Measurements from ENCODE around the gene ZNF862. TPM values are rescaled to one million over a fixed set of nuclear protein-coding genes. Genes with fewer than 3 reads are reported as not detected.

ZNF862 gene
- total and polyA plus RNA-seq, 2 donors (not counting 1 experiment from before 2014, with no cell fraction given), result 24.1 to 33.0 TPM

DNA sequence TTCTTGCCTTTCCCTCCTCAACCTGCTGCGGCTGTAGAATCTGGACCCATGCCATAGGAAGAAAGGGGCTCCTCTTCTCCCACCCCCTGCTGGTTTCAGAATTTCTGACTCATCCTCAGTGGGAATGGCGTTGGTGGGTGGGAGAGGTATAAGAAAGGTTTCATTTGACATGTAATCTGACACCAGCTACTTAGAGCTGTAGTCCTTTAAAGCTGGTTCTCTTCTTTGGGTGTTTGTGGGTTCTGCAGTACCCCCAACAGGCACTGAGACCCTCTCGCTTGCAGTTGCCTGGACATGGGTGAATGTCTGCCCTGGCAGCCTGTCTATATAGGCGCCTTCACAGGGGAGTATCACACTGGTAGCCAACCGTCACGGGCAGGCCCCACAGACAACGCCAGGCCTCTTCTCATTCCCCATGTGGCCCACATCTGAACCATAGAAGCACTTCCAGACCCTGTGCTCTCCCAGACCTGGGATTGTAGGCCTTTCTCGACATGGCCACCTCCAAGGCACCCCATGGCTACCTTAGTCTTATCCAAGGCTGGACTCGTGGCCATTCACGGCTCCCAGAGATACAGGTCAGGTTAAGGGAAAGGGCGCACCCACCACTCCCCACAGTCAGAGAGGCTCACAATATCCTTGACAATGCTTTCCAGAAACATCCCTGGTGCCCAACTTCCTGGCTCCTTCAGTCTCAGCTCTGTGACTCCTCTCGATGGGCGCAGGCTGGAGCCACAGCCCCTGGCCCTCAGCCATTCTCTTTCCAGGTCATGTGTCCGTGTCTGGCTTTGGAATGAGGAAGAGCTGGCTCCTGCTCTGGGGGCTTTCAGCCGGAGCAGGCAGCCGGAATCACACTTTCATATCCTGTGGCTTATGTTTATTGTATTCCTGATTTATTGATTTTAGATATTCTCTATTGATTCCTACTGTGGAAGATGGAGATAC is 17.5 kb downstream of the ZNF862 start:
- H3K27me3 Mint-ChIP-seq, result no peaks in the 10 kb centered on the region
- TF ChIP-seq EZH2 (IDR thresholded peaks at IDR 0.05; ENCODE audit: borderline replicate concordance, insufficient read depth, low read depth, low read length, poor library complexity, severe bottlenecking) (no peak), CTCF (IDR thresholded peaks at IDR 0.05) (no peak)
- no peak overlapping the region for H3K27ac ChIP-seq (ENCODE audit: low read length in 2 of 2)
- H3K4me2 ChIP-seq (replicated peaks; ENCODE audit: low read depth, low read length, poor library complexity, severe bottlenecking), result no peak overlapping the region
- peaks cover 0 to 21% of the 10 kb centered on the region in 2 experiments for H3K36me3 ChIP-seq (replicated peaks in 1 of 2; ENCODE audit: control extremely low read depth in 1 of 2, control insufficient read depth in 1 of 2, extremely low read depth in 1 of 2, insufficient read depth in 2 of 2, low read length in 1 of 2)
- no peaks in the 10 kb centered on the region for H3K9me3 Mint-ChIP-seq (ENCODE audit: insufficient read depth)
- H2AFZ ChIP-seq (ENCODE audit: insufficient read depth, low read depth, low read length, poor library complexity, severe bottlenecking), result no peak overlapping the region
- no peaks in the 10 kb centered on the region for H4K20me1 ChIP-seq (ENCODE audit: control insufficient read depth, insufficient read depth, low read length, poor library complexity, severe bottlenecking)
- ChIA-PET POLR2A (interaction anchor here (0.6 kb wide), 1 partner anchor 397 kb away, joined by 3 read pairs; no protein-coding TSS in a partner anchor), CTCF (no interaction called here)
- no peaks in the 10 kb centered on the region for H3K9me3 ChIP-seq (ENCODE audit: control extremely low read depth in 1 of 3, control insufficient read depth in 2 of 3, insufficient read depth in 1 of 3, low read length in 2 of 3)
- 96% methylated on average over 9 of the region's 16 CpGs for WGBS (ENCODE audit: insufficient coverage)
- ATAC-seq (ENCODE audit: low read depth) (no peak), DNase-seq (no peak)
- intact Hi-C loops (cut with micrococcal nuclease), result no loop called here
- H3K4me1 ChIP-seq (ENCODE audit: control insufficient read depth in 2 of 2, insufficient read depth in 2 of 2, low read length in 2 of 2), result no peaks in the 10 kb centered on the region
- H3K4me1 Mint-ChIP-seq, result no peaks in the 10 kb centered on the region
- no peaks in the 10 kb centered on the region for H3K79me2 ChIP-seq (ENCODE audit: control insufficient read depth, insufficient read depth, low read length)
- H3K27ac Mint-ChIP-seq, result no peak overlapping the region
- no peaks in the 10 kb centered on the region for H3K27me3 ChIP-seq (replicated peaks in 1 of 4; ENCODE audit: control extremely low read depth in 1 of 4, control insufficient read depth in 3 of 4, insufficient read depth in 4 of 4, low read length in 3 of 4)
- no peak overlapping the region for H3K9ac ChIP-seq (ENCODE audit: low read length)
- H3K4me3 ChIP-seq (ENCODE audit: control extremely low read depth in 1 of 5, extremely low read depth in 1 of 5, insufficient read depth in 1 of 5, low read depth in 2 of 5, low read length in 4 of 5), result no peak overlapping the region
- H3K4me3 Mint-ChIP-seq, result no peak overlapping the region

DNA sequence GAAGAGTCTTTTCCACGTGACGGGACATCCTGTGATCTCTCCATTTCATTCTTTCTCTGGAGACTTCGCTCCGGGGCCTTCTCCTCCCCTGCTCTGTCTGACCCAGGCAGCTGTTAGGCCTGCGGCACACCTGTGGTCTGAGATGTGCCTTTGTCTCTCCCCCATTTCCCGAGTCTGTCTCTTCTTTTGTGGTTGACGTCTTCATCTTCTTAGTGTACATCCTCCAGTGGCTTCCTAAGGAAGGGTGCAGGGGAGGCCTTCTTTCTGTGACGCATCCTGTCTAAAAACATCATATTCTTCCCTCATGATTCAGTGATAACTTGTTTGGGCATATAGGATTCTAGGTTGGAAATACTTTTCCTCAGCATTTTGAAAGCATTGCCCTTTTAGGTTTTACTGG is 18.4 kb downstream of the ZNF862 start:
- H3K27ac ChIP-seq (ENCODE audit: low read length in 2 of 2), result no peak overlapping the region
- H3K27ac Mint-ChIP-seq, result no peak overlapping the region
- H2AFZ ChIP-seq (ENCODE audit: insufficient read depth, low read depth, low read length, poor library complexity, severe bottlenecking), result no peak overlapping the region
- no peak overlapping the region for H3K4me3 Mint-ChIP-seq
- TF ChIP-seq EZH2 (IDR thresholded peaks at IDR 0.05; ENCODE audit: borderline replicate concordance, insufficient read depth, low read depth, low read length, poor library complexity, severe bottlenecking) (no peak), CTCF (IDR thresholded peaks at IDR 0.05) (no peak)
- no peak overlapping the region for H3K9ac ChIP-seq (ENCODE audit: low read length)
- WGBS (ENCODE audit: insufficient coverage), result 90% methylated on average over 4 of the region's 8 CpGs
- no peaks in the 10 kb centered on the region for H3K4me1 Mint-ChIP-seq
- no peaks in the 10 kb centered on the region for H3K9me3 ChIP-seq (ENCODE audit: control extremely low read depth in 1 of 3, control insufficient read depth in 2 of 3, insufficient read depth in 1 of 3, low read length in 2 of 3)
- H3K27me3 Mint-ChIP-seq, result no peaks in the 10 kb centered on the region
- peaks cover 0 to 25% of the 10 kb centered on the region in 2 experiments for H3K36me3 ChIP-seq (replicated peaks in 1 of 2; ENCODE audit: control extremely low read depth in 1 of 2, control insufficient read depth in 1 of 2, extremely low read depth in 1 of 2, insufficient read depth in 2 of 2, low read length in 1 of 2)
- DNase-seq (no peak), ATAC-seq (ENCODE audit: low read depth) (no peak)
- H3K4me2 ChIP-seq (replicated peaks; ENCODE audit: low read depth, low read length, poor library complexity, severe bottlenecking), result no peak overlapping the region
- CTCF ChIA-PET, result no interaction called here
- H3K79me2 ChIP-seq (ENCODE audit: control insufficient read depth, insufficient read depth, low read length), result no peaks in the 10 kb centered on the region
- H3K27me3 ChIP-seq (replicated peaks in 1 of 4; ENCODE audit: control extremely low read depth in 1 of 4, control insufficient read depth in 3 of 4, insufficient read depth in 4 of 4, low read length in 3 of 4), result no peaks in the 10 kb centered on the region
- H3K9me3 Mint-ChIP-seq (ENCODE audit: insufficient read depth), result no peaks in the 10 kb centered on the region
- POLR2A ChIA-PET, result no interaction called here
- H3K4me3 ChIP-seq (ENCODE audit: control extremely low read depth in 1 of 5, extremely low read depth in 1 of 5, insufficient read depth in 1 of 5, low read depth in 2 of 5, low read length in 4 of 5), result no peak overlapping the region
- H3K4me1 ChIP-seq (ENCODE audit: control insufficient read depth in 2 of 2, insufficient read depth in 2 of 2, low read length in 2 of 2), result no peaks in the 10 kb centered on the region
- H4K20me1 ChIP-seq (ENCODE audit: control insufficient read depth, insufficient read depth, low read length, poor library complexity, severe bottlenecking), result no peaks in the 10 kb centered on the region
- intact Hi-C loops (cut with micrococcal nuclease), result no loop called here
